ENCODE results near the gene SUGP2.
"Not testable (repeated sequence)": the region's sequence is repeated elsewhere in the genome, so short reads cannot be mapped to it uniquely, and the experiment has no call there.

SUGP2 gene

DNA sequence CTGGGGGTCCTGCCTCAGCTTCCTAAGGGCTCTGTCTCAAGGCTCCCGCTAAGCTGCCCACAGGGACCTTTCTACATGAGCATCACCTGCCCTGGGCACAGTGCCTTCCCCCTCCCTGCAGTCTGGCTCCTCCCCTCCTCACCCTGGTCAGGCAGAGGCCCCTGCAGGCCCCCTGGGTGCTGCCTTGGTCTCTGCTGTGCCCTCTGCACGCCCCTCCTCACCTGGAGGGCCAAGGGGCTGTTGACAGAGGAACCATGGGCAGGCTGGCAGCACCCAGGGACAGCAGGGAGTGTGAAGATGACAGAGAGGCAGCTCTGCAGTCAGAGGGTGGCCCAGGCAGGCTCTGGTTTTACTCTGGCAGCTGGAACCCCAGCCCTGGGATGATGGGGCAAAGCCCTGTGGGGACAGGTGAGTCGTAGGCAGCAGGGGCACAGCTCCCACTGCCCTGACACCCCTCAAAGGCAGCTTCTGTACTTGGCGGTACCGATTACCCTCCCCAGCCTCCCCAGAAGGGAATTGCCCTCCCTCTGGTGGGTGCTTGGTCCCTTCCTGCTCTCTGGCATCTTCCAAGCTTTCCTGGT lies 43.1 kb downstream of the SUGP2 start:
- no peak for DNase-seq (ENCODE audit: low spot score)

DNA sequence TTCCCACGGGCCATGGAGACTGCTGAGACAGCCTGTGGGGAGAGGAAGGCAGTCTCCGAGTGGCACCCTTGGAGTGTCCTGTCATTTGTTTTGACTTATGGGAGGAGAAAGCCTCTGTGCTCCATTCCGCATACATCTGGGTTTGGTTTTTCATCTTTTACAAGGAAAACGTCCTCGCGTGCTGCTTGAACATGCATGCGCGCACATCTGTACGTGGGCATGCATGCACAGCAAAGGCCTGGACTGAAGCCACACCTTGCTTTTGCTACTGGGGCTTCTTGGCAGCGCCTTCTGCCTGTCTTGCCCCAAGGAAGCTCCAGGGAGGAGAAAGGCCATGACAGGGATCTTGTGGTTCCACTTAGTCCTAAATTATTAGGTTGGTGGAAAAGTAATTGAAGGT lies 44.0 kb downstream of the SUGP2 start:
- no peak for DNase-seq (ENCODE audit: low spot score)

DNA sequence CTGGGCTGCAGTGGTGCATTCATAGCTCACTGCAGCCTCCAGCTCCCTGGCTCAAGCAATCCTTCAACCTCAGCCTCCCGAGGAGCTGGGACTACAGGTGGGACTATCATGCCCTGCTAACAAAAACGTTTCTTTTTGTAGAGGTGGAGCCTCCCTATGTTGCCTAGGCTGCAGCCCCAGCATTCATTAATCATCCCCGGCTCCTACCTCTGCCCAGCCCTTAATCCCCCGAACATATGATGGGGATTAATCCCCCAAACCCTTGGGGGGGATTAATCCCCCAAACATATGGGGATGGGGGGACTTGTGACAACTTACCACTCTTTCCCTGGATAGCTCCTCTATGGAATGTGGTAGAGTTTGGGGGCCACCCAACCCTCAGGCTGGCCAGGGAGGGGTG lies 45.9 kb downstream of the SUGP2 start:
- DNase-seq (ENCODE audit: low spot score) = no peak

DNA sequence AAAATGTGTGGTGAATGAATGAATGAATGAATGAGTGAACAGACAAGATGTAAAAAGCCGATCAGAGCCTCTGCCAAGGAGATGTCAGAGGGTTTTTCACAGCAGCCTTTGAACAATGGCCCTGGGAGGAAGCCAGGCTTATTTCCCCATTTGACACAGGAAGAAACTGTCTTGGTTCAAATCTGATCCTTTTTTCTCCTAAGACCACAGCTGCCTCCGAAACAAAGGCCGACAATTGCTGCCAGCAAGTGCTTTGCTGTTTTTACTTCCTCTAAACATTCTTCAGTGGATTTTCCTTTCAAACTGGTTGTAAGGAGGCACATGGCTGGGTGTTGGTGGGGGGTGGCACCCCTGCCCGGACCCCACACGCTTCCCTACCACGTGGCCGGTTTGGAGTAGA lies 48.1 kb downstream of the SUGP2 start:
- no peak for DNase-seq (ENCODE audit: low spot score)

DNA sequence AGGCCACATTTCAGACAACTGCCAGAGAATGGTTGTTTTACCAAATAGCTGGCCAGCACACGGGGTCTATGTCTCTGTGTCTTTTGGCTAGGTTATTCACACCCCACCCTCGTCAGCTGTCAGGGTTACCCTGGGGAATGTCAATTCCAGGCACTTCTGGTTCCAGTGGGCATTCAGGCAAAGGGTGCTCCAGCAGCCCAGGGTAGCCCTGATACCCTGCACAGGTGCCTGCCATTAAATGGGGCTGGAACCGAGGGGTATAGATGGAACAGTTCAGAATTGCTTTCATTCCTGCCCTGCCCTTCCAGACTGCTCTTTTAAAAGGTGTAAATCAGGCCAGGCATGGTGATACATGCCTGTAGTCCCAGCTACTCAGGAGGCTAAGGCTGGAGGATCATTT lies 49.1 kb downstream of the SUGP2 start:
- DNase-seq (ENCODE audit: low spot score) = no peak

DNA sequence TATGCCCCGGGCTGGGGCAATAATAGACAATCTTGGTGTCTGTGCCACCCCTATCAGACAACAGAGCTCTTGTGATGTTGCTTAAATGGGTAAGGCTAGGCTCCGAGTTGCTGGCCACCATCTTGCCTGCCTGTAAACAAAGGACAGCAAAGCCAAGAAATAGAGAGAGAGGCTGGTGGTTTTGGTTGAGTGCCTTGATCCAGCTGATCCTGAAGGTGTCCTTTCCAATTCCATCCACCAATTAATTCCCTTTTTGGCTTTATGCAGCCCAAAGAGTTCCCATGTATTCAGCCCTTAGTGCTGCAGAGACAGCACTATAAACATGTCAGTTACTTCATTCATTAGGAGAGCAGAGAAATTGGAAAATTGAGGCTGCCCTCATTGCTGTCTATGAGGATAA lies 50.6 kb downstream of the SUGP2 start:
- DNase-seq (ENCODE audit: low spot score) = no peak

DNA sequence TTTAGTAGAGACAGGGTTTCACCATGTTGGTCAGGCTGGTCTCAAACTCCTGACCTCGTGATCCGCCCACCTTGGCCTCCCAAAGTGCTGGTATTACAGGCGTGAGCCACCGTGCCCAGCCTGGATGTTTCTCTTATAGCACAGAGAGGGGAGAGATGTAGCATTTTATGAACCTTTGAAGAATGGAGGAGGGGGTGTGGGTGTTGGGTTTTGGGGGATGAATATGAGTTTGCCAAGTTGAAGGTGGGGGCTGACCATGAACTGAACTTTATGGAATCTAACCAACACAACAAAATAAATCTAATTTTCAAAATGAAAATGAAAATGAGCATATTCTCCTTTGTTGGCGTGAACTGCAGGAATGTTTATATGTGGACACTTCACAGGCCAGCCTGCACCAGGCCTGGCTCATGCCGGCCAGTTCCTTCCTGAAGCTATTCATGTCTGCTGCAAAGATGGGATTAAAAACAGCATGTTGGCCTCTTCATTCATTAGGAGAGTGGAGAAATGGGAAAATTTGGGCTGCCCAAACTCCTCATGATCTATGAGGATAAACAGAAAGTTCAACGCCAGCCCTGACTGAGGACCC lies 52.8 kb downstream of the SUGP2 start:
- DNase-seq (ENCODE audit: low spot score) = no peak

DNA sequence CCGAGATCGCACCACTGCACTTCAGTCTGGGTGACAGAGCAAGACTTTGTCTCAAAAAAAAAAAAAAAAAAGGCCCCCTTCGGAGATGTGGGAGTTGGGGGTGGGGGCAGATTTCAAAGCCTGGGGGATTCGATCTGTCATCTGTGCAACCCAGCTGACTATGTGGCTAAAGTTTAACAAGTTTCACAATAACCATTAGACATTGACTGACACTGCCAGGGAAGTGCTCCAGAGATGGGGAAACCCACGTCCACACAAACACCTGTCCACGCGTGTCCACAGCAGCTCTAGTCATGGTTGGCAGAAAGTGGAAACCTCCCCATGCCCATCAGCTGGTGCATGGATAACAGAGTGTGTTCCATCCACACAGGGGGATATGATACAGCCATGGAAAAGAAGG lies 54.7 kb downstream of the SUGP2 start:
- DNase-seq (ENCODE audit: low spot score) = no peak

DNA sequence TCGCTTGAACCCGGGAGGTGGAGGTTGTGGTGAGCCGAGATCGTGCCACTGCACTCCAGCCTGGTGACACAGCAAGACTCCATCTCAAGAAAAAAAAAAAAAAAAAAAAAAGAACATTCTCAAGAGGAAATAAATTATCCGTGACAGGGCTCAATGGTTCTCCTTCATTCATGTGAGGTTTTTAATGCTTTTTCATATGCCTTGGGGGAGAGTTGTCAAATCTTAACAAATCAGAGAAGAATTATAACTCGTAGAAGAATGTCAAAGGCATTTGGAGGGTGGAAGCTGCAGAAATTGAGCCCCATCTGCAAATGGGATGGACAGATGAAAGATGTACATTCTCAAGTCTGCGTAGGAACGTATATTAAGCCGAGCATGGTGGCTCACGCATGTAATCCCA lies 57.4 kb downstream of the SUGP2 start:
- no peak for DNase-seq (ENCODE audit: low spot score)

DNA sequence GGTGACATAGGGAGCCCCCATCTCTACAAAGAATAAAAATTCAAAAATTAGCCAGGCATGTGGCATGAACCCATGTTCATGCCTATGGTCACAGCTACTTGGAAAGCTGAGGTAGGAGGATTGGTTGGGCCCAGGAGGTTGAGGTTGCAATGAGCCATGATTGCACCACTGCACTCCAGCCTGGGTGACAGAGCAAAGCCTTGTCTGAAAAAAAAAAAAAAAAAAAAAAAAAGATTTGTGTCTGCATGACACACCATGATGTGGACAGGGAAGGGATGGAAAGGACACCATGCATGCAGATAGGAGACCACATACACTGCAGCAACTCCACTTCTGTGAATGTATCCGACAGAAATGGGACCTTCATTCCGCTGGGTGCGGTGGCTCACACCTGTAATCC lies 58.3 kb downstream of the SUGP2 start:
- peak; percentile 44 for DNase-seq (ENCODE audit: low spot score)

DNA sequence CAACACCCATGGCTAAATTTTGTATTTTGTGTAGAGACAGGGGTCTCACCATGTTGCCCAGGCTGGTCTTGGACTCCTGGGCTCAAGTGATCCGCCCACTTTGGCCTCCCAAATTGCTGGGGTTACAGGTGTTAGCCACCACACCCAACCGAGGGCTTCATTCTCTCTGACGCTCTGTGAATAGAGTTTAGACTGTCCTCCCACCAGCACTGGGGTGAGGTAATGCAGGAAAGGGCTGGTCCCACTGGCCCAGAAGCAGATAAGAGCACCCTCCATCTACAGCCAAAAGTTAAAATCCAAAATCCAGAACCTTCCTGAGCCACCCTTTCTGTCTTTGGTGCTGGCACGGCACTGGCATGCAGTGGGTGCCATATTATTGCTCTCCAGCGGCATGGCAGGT lies 60.5 kb downstream of the SUGP2 start:
- DNase-seq (ENCODE audit: low spot score) = no peak

DNA sequence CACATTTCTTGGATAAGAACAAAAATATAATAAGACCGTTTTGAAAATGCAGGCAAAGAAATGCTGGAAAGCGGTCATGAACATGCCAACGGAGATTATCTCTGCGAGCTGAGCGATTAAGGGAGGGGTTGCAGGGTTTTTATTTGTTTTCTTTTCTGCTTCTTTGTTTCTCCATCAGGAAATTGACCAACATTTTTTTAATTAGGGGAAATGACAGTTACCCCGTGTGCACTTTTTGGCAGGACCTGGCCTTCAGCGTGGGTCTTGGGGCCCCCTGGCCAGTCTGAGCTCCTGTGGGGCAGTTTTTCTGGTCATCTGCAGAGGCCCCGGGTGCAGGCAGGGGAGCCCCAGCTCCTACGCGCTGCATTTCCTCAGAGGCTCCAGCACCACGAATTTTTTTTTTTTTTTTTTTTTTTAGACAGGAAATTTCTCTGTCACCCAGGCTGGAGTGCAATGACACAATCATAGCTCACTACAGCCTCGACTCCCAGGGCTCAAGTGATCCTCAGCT lies 61.0 kb downstream of the SUGP2 start:
- peak; percentile 19 for DNase-seq (ENCODE audit: low spot score)

DNA sequence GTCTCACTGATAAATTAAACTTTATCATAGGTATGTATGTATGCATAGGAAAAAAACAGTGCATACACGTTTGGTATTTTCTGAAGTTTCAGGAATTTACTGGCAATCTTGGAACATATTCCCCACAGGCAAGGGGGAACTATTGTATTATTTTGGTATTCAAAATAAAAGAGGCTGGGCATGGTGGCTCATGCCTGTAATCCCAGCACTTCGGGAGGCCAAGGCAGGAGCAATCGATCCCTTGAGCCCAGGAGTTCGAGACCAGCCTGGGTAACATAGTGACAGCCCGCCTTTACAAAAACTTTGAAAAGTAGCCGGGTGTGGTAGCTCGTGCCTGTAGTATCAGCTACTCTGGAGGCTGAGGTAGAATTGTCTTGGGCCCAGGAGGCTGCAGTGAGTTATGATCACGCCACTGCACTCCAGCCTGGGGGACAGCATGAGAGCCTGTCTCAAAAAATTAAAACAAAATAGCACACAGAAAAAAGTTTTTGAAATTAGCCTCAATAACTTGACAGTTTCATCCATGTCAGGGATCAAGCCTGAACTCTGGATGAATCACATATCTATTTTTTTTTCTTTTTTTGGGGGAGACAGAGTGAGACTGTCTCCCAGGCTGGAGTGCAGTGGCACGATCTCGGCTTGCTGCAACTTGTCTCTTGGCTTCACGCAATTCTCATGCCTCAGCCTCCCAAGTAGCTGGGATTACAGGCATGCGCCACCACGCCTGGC lies 63.2 kb downstream of the SUGP2 start:
- no peak for DNase-seq (ENCODE audit: low spot score)

DNA sequence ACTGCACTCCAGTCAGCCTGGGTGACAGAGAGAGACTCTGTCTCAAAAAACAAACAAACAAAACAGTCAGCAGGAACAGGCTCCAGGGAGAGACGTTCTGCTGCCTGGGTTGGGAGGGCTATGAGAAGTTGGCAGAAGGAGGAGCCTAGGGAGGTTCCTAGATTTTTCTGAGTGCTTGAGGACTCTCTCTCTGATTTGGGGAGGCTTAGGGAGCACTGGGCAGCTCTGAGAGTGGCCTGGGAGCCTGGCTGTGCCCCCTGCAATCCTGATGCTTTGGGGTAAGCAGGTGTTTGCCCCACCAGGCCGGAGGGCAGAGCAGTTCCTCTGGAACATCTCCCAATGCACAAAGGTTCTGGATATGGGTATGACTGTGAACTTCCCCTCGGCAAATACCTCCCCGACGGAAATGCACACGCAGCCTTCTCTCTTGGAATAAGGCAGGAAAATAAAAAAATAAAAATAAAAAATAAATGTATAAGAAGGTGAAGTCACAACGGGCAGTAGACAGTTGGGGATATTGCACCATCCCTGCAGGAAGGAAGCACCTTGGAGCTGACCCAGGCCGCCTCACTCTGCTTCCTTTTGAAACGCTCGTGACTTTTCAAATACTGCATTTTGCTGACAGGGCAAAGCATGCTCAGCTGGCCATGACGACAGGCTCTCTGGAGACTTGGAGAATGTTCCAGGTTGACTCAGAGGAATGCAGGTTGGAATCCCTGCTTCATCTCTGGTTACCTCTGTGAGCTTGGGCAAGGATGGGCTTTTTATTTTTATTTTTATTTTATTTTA lies 65.8 kb downstream of the SUGP2 start:
- no peak for DNase-seq (ENCODE audit: low spot score)

DNA sequence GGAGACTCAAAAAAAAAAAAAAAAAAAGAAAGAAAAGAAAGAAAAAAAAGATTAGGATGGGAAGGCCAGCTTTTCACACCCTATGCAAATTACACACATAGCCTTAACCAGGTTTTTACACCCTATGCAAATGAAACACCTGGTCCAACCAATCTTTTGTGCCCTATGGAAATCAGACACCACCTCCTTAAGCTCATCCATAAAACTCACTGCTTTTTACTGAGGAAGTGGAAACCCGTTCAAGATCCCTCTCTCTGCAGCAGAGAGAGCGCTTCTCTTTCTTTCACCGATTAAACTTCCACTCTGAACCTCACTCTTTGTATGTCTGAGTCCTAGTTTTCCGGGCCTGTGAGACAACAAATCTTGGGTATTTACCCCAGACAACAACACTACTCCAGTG lies 67.0 kb downstream of the SUGP2 start:
- DNase-seq (ENCODE audit: low spot score) = no peak

DNA sequence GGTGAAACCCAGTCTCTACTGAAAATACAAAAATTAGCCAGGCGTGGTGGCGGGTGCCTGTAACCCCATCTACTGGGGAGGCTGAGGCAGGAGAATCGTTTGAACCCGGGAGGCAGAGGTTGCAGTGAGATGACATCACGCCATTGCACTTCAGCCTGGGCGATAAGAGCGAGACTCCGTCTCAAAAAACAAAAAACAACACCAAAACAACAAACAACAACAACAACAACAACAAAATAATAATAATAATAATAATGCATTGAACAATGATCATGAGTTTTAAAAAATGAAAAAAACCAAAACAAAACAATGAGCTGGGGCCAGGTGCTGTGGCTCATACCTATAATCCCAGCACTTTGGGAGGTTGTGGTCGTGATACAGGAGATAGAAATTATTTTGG lies 69.2 kb downstream of the SUGP2 start:
- DNase-seq (ENCODE audit: low spot score) = no peak

DNA sequence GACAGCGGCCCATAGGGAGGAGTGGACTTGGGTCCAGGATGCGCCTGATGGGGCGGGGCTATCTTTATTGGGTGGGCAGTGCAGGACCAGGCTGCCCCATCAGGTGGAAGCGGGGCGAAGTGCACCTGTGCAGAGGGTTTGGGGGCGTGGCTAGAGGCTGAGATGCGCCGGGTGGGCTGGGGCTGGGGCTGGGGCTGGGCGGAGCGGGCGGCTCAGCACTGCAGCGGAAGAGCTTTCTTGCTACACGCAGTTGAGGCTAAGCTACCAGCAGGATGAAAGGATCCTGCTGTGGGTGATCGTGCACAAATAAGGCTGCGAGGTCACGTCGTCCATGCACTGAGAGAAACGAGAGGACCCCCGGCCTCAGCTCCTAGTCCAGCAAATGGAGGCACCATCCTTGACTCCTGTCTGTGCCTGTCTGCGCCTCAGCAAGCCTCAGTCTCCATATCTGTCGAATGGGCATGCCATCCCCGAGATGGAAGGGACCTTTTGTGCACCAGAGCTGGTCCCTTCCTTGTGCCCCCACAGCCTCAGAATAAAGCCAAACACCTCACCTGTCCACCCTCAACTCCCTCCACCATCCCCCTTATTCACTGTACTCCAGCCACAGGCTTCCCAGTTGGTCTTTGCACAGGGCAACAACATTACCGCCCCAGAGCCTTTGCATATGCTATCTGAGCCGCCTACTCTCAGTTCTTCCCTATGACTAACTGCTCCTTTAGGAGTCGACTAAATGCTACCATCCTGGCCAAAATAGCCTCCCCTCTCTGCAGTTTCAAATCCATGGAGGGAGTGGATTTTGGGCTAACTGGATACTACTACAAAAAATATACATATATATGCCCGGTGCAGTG lies 71.3 kb downstream of the SUGP2 start:
- peak; percentile 30 for DNase-seq (ENCODE audit: low spot score)

DNA sequence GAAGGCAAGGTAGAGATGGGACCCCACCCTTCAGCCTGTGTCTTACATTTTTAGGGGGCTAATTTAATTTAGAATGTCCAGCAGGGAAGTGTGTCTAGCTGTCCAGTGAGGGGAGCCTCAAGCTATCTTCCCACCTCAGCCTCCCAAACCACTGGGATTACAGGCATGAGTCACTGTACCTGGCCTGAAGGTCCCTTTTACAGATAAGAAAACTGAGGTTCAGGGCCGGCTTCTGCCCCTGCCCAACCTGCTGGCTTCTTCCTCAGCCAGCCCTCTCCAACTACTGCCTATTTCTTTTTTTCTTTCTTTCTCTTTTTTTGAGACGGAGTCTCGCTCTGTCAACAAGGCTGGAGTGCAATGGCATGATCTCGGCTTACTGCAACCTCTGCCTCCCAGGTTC lies 72.9 kb downstream of the SUGP2 start:
- no peak for DNase-seq (ENCODE audit: low spot score)

DNA sequence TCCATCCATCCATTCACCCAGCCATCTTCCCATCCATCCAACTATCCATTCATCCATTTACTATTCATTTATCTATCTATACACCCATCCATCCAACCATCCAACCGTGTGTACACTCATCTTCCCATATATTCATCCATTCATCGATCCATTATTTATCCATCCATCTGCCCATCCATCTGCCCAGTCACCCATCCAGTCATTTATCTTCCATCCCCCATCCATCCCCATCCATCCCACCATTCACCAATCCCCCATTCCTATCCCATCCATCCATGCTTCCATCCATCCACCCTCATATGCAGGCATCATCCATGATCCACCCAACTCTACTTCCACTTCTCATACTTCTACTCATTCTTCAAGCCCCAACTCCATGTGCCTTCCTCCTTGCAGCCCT lies 78.3 kb downstream of the SUGP2 start:
- DNase-seq (ENCODE audit: low spot score) = no peak

DNA sequence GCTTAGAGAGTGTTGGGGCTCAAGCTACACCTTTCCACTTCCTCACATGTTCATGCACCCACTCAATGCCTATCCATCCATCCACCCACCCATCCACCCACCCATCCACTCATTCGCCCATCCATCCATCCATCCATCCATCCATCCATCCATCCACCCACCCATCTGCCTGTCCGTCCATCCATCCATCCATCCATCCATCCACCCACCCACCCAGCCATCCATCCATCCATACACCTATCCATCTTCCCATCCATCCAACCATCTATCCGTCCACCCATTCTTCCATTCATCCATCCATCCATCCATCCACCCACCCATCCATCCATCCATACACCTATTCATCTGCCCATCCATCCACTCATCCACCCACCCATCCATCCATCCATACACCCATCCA lies 79.2 kb downstream of the SUGP2 start:
- DNase-seq (ENCODE audit: low spot score) = no peak

DNA sequence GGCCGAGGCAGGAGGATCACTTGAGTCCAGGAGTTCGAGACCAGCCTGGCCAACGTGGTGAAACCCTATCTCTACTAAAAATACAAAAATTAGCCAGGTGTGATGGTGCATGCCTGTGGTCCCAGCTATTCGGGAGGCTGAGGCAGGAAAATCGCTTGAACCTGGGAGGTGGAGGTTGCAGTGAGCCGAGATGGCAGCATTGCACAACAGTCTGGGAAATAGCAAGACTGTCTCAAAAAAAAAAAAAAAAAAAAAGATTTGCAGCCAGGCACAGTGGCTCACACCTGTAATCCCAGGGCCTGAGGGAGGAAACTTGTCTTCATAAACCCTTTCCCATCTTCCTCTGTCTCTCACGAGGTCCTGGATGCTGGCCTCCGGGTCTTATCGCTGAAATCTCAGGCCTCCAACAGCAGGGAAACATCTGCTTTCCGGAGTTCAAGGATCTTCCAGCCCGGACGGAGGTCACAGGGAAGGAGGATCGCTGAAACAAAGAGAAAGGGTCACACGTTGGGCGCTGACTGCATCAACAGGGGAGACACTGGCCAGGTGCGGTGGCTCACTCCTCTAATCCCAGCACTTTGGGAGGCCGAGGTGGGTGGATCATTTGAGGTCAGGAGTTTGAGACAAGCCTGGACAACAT lies 80.8 kb downstream of the SUGP2 start:
- DNase-seq (ENCODE audit: low spot score) = not testable (repeated sequence)
